HG03159 (cell line): Measurements from ENCODE around the gene PSTPIP2.
A peak's percentile ranks its signal among the peaks of the same experiment; 100 is the strongest.
"Not testable (repeated sequence)": the region's sequence is repeated elsewhere in the genome, so short reads cannot be mapped to it uniquely, and the experiment has no call there.

ENCODE experiments used
- ATAC-seq: cut with Tn5 transposase; IDR thresholded peaks from one replicate; pipeline ENCODE4 v1.9.1; 2021; ENCODE audit warnings: mild to moderate bottlenecking, moderate library complexity; ENCODE audit not compliant: unreplicated experiment

Gene PSTPIP2

DNA sequence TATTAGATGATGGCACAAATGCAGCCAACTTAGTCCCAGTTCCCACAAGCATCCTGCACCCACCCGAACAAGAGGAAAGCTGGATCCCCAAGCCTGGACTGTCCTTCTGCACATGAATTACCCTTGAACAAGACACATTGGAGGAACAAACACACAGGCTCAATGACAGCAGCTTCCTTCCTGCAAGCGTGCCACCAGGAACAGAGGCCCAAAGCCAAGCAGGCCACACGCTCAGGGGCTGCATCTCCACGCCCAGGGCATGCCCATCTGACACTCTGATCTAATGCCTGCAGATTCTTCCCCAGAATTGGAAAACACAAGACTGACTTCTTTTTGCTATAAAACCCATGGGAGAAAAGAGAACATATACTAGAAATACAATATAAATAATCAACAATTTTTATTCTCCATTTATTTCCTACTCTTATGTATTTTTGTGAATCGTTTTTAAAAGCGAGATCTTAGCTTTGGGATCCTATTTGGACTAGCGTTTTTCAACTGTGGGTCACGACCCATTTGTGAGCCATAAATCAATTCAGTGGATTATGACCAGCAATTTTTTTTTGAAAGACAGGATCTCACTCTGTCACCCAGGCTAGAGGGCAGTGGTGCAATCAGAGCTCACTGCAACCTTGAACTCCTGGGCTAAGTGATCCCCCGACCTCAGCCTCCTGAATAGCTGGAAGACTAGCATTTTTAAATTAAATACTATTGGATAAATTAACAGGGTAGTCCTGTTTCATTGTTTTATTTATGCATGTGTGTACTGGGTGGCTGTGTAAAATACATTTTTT is 34.4 kb downstream of the PSTPIP2 start:
- no peak for ATAC-seq

- ATAC-seq = no peak
Measured at GRCh38 chr18:46035696-46036680, 36.1 kb downstream of the PSTPIP2 start.

DNA sequence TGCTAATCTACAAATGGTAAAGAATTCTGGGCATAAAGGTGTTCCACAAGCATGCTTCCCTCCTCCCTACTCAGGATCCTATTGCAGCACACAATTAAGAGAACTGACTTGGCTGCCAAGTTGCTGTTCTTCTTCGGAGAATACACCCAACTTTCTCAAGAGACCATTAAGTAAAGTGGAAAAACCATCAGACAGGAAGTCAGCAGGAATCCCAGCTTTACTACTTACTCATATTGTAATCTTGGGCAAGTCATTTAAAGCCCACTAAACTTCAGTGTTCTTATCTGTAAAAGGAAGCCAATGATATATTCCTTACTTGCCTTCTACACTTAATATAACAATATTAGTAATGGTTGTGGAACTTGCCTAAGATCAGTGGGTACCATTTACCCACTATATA is 37.8 kb downstream of the PSTPIP2 start:
- no peak for ATAC-seq

GRCh38 chr18:46031741-46032140 is 40.3 kb downstream of the PSTPIP2 start:
- ATAC-seq = no peak

DNA sequence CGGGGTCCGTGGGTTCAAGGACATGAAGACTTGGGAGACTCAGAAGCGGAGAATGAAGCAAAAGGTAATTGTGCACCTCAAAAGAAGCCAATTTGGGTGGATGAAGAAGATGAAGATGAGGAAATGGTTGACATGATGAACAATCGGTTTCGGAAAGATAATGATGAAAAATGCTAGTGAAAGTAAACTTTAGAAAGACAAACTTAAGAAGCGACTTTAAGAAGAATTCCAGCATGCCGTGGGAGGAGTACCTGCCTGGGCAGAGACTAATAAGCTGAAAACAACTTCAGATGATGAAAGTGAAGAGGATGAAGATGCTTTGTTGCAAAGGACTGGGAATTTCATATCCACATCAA is 43.5 kb downstream of the PSTPIP2 start:
- no peak for ATAC-seq

DNA sequence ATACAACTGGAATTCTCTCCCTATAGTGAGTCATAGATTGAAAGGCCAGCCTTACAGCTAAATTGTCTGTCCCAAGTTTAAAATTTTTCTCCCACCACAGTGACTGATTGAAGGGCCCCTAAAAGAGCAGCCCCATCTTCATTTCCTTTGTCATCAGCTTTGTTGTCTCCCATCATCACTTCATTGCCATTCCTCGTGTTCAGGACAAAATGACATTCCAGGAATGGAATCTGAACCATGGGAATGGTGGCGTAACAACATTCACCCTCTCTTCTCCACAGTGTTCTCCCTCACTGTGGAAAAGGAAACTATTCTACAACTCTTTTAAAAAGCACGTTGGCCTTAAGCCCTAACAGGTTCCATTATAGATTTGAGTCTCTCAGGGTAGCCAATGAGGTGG is 52.1 kb downstream of the PSTPIP2 start:
- ATAC-seq = no peak

DNA sequence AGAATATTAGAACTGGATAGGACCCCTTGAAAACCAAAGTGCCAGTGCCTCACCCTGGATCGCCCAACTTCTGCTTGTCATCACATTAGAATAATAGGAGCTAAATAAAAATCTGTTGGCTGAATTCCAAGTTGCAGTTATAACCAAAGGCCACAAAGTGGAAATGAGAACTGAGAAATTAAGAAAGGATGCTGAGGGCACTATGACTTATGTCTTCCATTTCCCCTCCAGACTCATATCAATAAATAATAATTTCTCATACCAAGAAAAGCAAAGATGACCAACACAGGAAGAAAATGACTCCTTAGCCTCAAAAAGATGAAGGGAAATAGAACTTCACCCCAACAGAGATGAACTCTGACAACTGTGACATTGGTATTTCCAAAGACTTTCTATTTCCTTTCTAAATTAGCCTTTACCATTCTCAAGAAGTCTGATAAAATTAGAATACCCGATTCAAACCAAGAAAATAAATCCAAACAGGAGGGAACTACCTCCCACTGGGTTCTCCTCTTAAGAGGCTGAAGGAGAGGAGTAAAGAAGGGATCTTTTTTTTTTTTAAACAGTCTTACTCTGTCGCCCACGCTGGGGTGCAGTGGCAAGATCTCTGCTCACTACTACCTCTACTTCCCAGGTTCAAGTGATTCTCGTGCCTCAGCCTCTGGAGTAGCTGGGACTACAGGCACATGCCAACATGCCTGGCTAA is 58.4 kb downstream of the PSTPIP2 start:
- ATAC-seq = peak; percentile 91

GRCh38 chr18:46010676-46011075 is 61.4 kb downstream of the PSTPIP2 start:
- ATAC-seq = no peak

DNA sequence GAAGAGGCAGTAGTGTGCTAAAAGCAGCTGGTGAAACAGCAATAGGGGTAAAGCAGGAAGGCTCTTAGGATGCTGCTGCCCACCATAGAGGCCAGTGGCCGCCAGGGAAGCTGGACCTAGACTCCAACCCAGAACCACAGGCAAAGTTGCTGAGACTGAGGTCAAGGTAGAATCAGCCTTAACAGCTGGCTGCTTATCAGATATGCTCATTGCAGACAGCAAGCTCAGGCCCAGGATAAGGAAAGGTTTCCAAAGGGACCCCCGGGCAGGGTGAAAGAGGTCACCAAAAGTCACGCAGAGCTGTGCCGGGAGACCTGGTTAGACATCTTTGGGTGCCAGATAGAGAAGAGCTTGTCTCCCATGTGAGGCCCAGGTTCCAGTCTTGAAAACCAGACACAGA is 62.0 kb downstream of the PSTPIP2 start:
- ATAC-seq = no peak

- no peak for ATAC-seq
Measured at GRCh38 chr18:46009125-46009840, 62.8 kb downstream of the PSTPIP2 start.

- no peak for ATAC-seq
Measured at GRCh38 chr18:46008531-46008930, 63.5 kb downstream of the PSTPIP2 start.

- no peak for ATAC-seq
Measured at GRCh38 chr18:46007165-46007564, 64.9 kb downstream of the PSTPIP2 start.

- no peak for ATAC-seq
Measured at GRCh38 chr18:46002934-46003333, 69.1 kb downstream of the PSTPIP2 start.

GRCh38 chr18:46001892-46002291 is 70.2 kb downstream of the PSTPIP2 start:
- ATAC-seq = no peak

- ATAC-seq = no peak
Measured at GRCh38 chr18:46001074-46001473, 71.0 kb downstream of the PSTPIP2 start.

DNA sequence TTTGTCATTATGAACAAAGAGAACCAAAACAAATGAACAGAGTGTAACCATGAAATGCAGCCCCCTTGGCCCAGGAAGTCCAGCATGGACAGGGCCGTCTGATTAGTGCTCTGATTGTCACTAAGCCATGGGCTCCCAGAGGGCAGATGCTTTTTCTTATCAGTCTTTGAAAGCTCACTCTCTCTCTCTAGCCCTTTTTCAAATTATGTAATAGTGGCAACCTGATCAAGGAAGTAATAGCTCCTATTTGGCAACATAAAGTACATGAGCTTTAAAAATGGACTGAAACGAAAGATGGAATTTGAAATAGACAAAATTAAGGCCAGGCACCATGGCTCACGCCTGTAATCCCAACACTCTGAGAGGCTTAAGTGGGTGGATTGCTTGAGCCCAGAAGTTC is 72.5 kb downstream of the PSTPIP2 start:
- no peak for ATAC-seq

DNA sequence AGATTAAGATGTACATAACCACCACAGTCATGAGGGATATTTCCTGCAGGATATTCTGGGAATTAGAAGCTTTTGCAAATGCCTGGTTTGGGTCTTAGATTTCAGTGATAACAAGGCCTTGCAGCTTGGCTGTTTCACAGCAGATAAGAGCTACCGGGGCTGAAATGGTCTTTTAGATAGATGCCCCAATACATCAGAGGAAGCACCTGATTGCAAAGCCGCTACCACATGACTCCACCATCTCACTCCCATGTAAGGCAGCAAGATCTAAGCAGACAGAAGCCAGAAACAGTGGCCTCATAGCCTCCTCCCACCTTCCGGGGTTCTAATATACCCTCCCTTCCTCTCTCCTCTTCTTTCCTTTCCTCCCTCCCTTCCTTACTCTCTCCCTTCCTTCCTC is 73.8 kb downstream of the PSTPIP2 start:
- no peak for ATAC-seq

DNA sequence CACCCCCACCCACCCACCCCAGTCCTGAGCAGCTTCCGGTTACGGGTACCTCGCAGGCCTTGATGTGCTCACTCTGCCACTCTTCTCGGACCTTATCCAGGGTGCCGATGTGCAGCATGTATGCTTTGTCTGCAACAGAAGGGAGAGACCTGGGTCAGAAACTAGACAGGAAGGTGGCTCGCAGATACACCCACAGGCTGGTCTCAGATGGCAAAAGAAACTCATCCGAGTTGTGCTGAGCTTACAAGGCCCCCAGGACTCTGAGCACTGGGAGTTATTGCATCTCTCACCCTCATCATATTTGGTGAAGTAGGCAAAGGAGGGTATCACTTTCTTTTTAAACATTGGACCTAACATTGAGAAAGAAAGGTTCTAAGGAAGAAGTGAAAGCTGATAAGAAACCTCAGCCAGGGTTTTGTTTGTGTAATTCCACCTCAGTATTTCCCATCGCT is 74.3 kb downstream of the PSTPIP2 start:
- ATAC-seq = no peak

GRCh38 chr18:45995461-45995860 is 76.6 kb downstream of the PSTPIP2 start:
- no peak for ATAC-seq

GRCh38 chr18:45993438-45993837 is 78.6 kb downstream of the PSTPIP2 start:
- no peak for ATAC-seq

GRCh38 chr18:45992527-45992926 is 79.5 kb downstream of the PSTPIP2 start:
- not testable (repeated sequence) for ATAC-seq
